HCT116 (cell line): ENCODE results near the gene CELF2. TPM values are rescaled to one million over a fixed set of nuclear protein-coding genes. Genes with fewer than 3 reads are reported as not detected.

ENCODE experiments used
- ATAC-seq: fragments of 200-7000 bp; cut with Tn5 transposase; 2 replicates; pipeline ENCODE4 v1.9.1; 2020; ENCODE audit warnings: mild to moderate bottlenecking, moderate library complexity
- BruUV-seq: library from RNA; stranded (reverse); fragments of 400-500 nt; replicated peaks from 2 replicates; lab custom pipeline; 2021; lab: Mats Ljungman, UMichigan
- CTCF ChIA-PET: fragments of 300-600 bp; sonication (Branson Sonifier 250); formaldehyde crosslinking; loops from one replicate; lab custom pipeline; 2021; ENCODE audit warnings: antibody characterized with exemption; lab: Charles Lee
- POLR2A ChIA-PET: fragments of 300-600, 350-600 bp; sonication (Branson Sonifier 250); formaldehyde crosslinking; loops from one replicate; lab custom pipeline; 2021; ENCODE audit warnings: antibody characterized with exemption; lab: Charles Lee
- RAD21 ChIA-PET, 2 experiments: fragments of 300-600 bp; sonication (Branson Sonifier 250); formaldehyde crosslinking; loops; one replicate each; lab custom pipeline; 2023; ENCODE audit warnings: low total read pairs in 2 of 2; ENCODE audit not compliant: uncharacterized antibody in 2 of 2, unreplicated experiment in 2 of 2, low non-redundant PET in 1 of 2; lab: Charles Lee
- DNase-seq: peaks from one replicate; pipeline ENCODE4 v3.0.0-alpha.2; 2010; ENCODE audit warnings: low read depth, low spot score
- H2AFZ ChIP-seq: fragments of 200-600 bp; shearing (Covaris generic), sonication (generic); 2 replicates; pipeline ENCODE4 v1.6.1; 2017; ENCODE audit warnings: low read depth, mixed run types, mixed read lengths, antibody characterized with exemption, low read length; ENCODE audit not compliant: poor library complexity, severe bottlenecking
- H3K27ac ChIP-seq: 2 replicates; pipeline ENCODE4 v1.5.1; 2012; ENCODE audit warnings: low read depth, low read length
- H3K27me3 ChIP-seq: fragments of 200-600 bp; sonication (generic); 2 replicates; pipeline ENCODE4 v1.6.1; 2016; ENCODE audit warnings: mixed run types, low read length, mixed read lengths; ENCODE audit not compliant: insufficient read depth
- H3K36me3 ChIP-seq, 2 experiments: fragments of 200-500 bp in 1 of 2; fragments of 200-600 bp in 1 of 2; sonication (Bioruptor generic) in 1 of 2; sonication (generic) in 1 of 2; 2 replicates each; pipeline versions ENCODE4 v1.5.1 to v1.6.1; 2014 to 2016; ENCODE audit warnings: low read length in 2 of 2, inconsistent platforms in 1 of 2, mixed read lengths in 1 of 2, mixed run types in 1 of 2; ENCODE audit not compliant: insufficient read depth in 2 of 2, control insufficient read depth in 1 of 2
- H3K4me1 ChIP-seq, 2 experiments: fragments of 200-600 bp in 1 of 2; sonication (generic) in 1 of 2; 2 replicates each; pipeline versions ENCODE4 v1.5.1 to v1.6.1; 2012 to 2017; ENCODE audit warnings: low read length in 2 of 2, inconsistent platforms in 1 of 2, mild to moderate bottlenecking in 1 of 2, mixed read lengths in 1 of 2, mixed run types in 1 of 2, moderate library complexity in 1 of 2; ENCODE audit not compliant: insufficient read depth in 2 of 2, control insufficient read depth in 1 of 2
- H3K4me2 ChIP-seq: fragments of 200-600 bp; sonication (generic); 2 replicates; pipeline ENCODE4 v1.6.1; 2017; ENCODE audit warnings: mixed run types, low read length, mixed read lengths
- H3K4me3 ChIP-seq, 2 experiments: fragments of 200-600 bp in 1 of 2; sonication (generic) in 1 of 2; replicated peaks in 1 of 2; 2 replicates each; pipeline ENCODE4 v1.5.1; 2011 to 2016; ENCODE audit warnings: low read length in 2 of 2, control low read depth in 1 of 2, low read depth in 1 of 2, mild to moderate bottlenecking in 1 of 2, mixed read lengths in 1 of 2, mixed run types in 1 of 2
- H3K79me2 ChIP-seq: fragments of 200-600 bp; sonication (generic); 2 replicates; pipeline ENCODE4 v1.6.1; 2017; ENCODE audit warnings: mild to moderate bottlenecking, mixed run types, low read length, moderate library complexity, mixed read lengths; ENCODE audit not compliant: insufficient read depth
- H3K9ac ChIP-seq: fragments of 200-600 bp; sonication (generic); 2 replicates; pipeline ENCODE4 v1.6.1; 2016; ENCODE audit warnings: low read length, mixed read lengths
- H3K9me2 ChIP-seq: fragments of 200-600 bp; sonication (generic), shearing (Covaris generic); 2 replicates; pipeline ENCODE4 v1.6.1; 2017; ENCODE audit warnings: mixed run types, mild to moderate bottlenecking, moderate library complexity; ENCODE audit not compliant: insufficient read depth
- H3K9me3 ChIP-seq, 2 experiments: fragments of 200-500 bp in 1 of 2; fragments of 200-600 bp in 1 of 2; sonication (Bioruptor generic) in 1 of 2; sonication (generic) in 1 of 2; 2 replicates each; pipeline ENCODE4 v1.6.1; 2014 to 2017; ENCODE audit warnings: low read length in 2 of 2, mixed read lengths in 2 of 2, inconsistent platforms in 1 of 2, low read depth in 1 of 2, mild to moderate bottlenecking in 1 of 2, mixed run types in 1 of 2, moderate library complexity in 1 of 2; ENCODE audit not compliant: control insufficient read depth in 1 of 2, insufficient read depth in 1 of 2
- H4K20me1 ChIP-seq: fragments of 200-600 bp; sonication (generic), shearing (Covaris generic); 2 replicates; pipeline ENCODE4 v1.6.1; 2017; ENCODE audit warnings: mixed run types, mild to moderate bottlenecking, moderate library complexity; ENCODE audit not compliant: insufficient read depth
- ATF3 ChIP-seq: IDR thresholded peaks from 2 replicates; pipeline ENCODE4 v1.6.1; 2012
- CBX3 ChIP-seq: IDR thresholded peaks from 2 replicates; pipeline ENCODE4 v1.6.1; 2012; ENCODE audit warnings: low read depth
- CEBPB ChIP-seq: IDR thresholded peaks from 2 replicates; pipeline ENCODE4 v1.6.1; 2012; ENCODE audit warnings: low read depth
- CTCF ChIP-seq, 3 experiments: fragments of 200-600 bp in 1 of 3; sonication (generic) in 1 of 3; IDR thresholded peaks in 2 of 3; conservative IDR thresholded peaks in 1 of 3; 2 replicates each; pipeline ENCODE4 v1.5.1; 2012 to 2017; ENCODE audit warnings: low read depth in 2 of 3, low read length in 2 of 3, antibody characterized with exemption in 1 of 3, borderline replicate concordance in 1 of 3, control low read depth in 1 of 3, mild to moderate bottlenecking in 1 of 3, mixed read lengths in 1 of 3, mixed run types in 1 of 3, moderate library complexity in 1 of 3; ENCODE audit not compliant: insufficient read depth in 1 of 3
- EGR1 ChIP-seq: IDR thresholded peaks from 2 replicates; pipeline ENCODE4 v1.6.1; 2012; ENCODE audit warnings: low read depth
- ELF1 ChIP-seq: IDR thresholded peaks from 2 replicates; pipeline ENCODE4 v1.6.1; 2012; ENCODE audit warnings: low read depth, borderline replicate concordance
- EZH2phosphoT487 ChIP-seq: fragments of 200-600 bp; IDR thresholded peaks from 2 replicates; pipeline ENCODE4 v1.6.1; 2018; ENCODE audit warnings: antibody characterized with exemption, borderline replicate concordance
- FOSL1 ChIP-seq: IDR thresholded peaks from 2 replicates; pipeline ENCODE4 v1.6.1; 2012; ENCODE audit warnings: low read depth
- JUND ChIP-seq: IDR thresholded peaks from 2 replicates; pipeline ENCODE4 v1.6.1; 2012
- MAX ChIP-seq: IDR thresholded peaks from 2 replicates; pipeline ENCODE4 v1.6.1; 2012
- POLR2A ChIP-seq: IDR thresholded peaks from 2 replicates; pipeline ENCODE4 v1.7.0; 2011; ENCODE audit warnings: borderline replicate concordance; ENCODE audit not compliant: insufficient read depth, insufficient read length; ENCODE audit errors: extremely low read depth
- POLR2AphosphoS5 ChIP-seq: IDR thresholded peaks from 2 replicates; pipeline ENCODE4 v1.6.1; 2011; ENCODE audit warnings: mild to moderate bottlenecking, low read depth, low read length, moderate library complexity
- RAD21 ChIP-seq: IDR thresholded peaks from 2 replicates; pipeline ENCODE4 v1.6.1; 2012; ENCODE audit warnings: low read depth, mild to moderate bottlenecking
- SIN3A ChIP-seq: IDR thresholded peaks from 2 replicates; pipeline ENCODE4 v1.6.1; 2012; ENCODE audit warnings: low read depth
- SP1 ChIP-seq: IDR thresholded peaks from 2 replicates; pipeline ENCODE4 v1.6.1; 2012; ENCODE audit warnings: low read depth
- SRF ChIP-seq: IDR thresholded peaks from 2 replicates; pipeline ENCODE4 v1.6.1; 2012; ENCODE audit warnings: low read depth
- TCF7L2 ChIP-seq: IDR thresholded peaks from 2 replicates; pipeline ENCODE4 v1.7.0; 2011; ENCODE audit warnings: borderline replicate concordance, inconsistent platforms; ENCODE audit not compliant: insufficient read depth, insufficient read length; ENCODE audit errors: extremely low read depth
- ZBTB33 ChIP-seq: IDR thresholded peaks from 2 replicates; pipeline ENCODE4 v1.6.1; 2011; ENCODE audit warnings: mild to moderate bottlenecking, low read length, moderate library complexity; ENCODE audit not compliant: insufficient replicate concordance; ENCODE audit errors: extremely low read depth
- ZFX ChIP-seq: fragments of 450-650 bp; IDR thresholded peaks from 2 replicates; pipeline ENCODE4 v1.6.1; 2017
- ZNF274 ChIP-seq: fragments of 200-500 bp; sonication (Bioruptor generic); IDR thresholded peaks from 2 replicates; pipeline ENCODE4 v1.6.1; 2014; ENCODE audit warnings: mild to moderate bottlenecking, low read depth, low read length, inconsistent platforms
- intact Hi-C: fragments of 100-400 bp; cut with micrococcal nuclease; formaldehyde crosslinking; loops from 2 replicates; pipeline ENCODE4 v1.10.0; 2022
- total RNA-seq: library from RNA; stranded (reverse); gene quantifications from one replicate; pipeline ENCODE4 v1.2.1, GENCODE V29; 2021; ENCODE audit not compliant: unreplicated experiment

Gene CELF2
- total RNA-seq, 1 experiment from 2014 or later: 0.66 TPM

GRCh38 chr10:11022213-11022612 lies 4.5 kb downstream of the CELF2 start:
- H2AFZ ChIP-seq: no peak overlapping the region
- no peak overlapping the region for H3K27ac ChIP-seq
- BruUV-seq: no TSS peak
- H3K36me3 ChIP-seq: no peaks in the 10 kb centered on the region
- H3K4me3 ChIP-seq: no peak overlapping the region
- no peaks in the 10 kb centered on the region for H4K20me1 ChIP-seq
- intact Hi-C loops: no loop called here
- H3K9me3 ChIP-seq: no peaks in the 10 kb centered on the region; a peak in 1 of 4 replicates
- ChIA-PET RAD21 (no interaction called here), CTCF (no interaction called here), POLR2A (no interaction called here)
- H3K9me2 ChIP-seq: no peaks in the 10 kb centered on the region
- H3K4me2 ChIP-seq: no peak overlapping the region
- no peak overlapping the region for H3K9ac ChIP-seq
- H3K79me2 ChIP-seq: no peaks in the 10 kb centered on the region
- TF ChIP-seq ZFX (no peak), SIN3A (no peak), ATF3 (no peak), EGR1 (no peak), SP1 (no peak), TCF7L2 (no peak), ELF1 (no peak), EZH2phosphoT487 (no peak), POLR2AphosphoS5 (no peak), CEBPB (no peak), ZBTB33 (no peak), SRF (no peak), RAD21 (no peak), ZNF274 (no peak), MAX (no peak), POLR2A (no peak), JUND (no peak), FOSL1 (no peak), CBX3 (no peak), CTCF (IDR thresholded peaks at IDR 0.05 in 2 of 3, conservative IDR thresholded peaks at IDR 0.05 in 1 of 3; ENCODE audit: borderline replicate concordance in 1 of 3, insufficient read depth in 1 of 3, low read depth in 2 of 3, low read length in 2 of 3) (no peak)
- TF ChIP-seq, all 23 proteins: peak for 0
- ATAC-seq: no peak
- Histone ChIP-seq H3K4me1 (no peaks in the 10 kb centered on the region), H3K27me3 (no peaks in the 10 kb centered on the region)
- no peak for DNase-seq
